Erythroblast (primary cell): ENCODE measurements around the gene KIF5A.

ENCODE experiments used
- GATA1 ChIP-seq: IDR thresholded peaks from 2 replicates; pipeline ENCODE4 v1.6.1; 2011; ENCODE audit warnings: low read depth, mild to moderate bottlenecking, control low read depth, low read length, moderate library complexity
- POLR2A ChIP-seq: IDR thresholded peaks from 2 replicates; pipeline ENCODE4 v1.6.1; 2011; ENCODE audit warnings: mild to moderate bottlenecking, low read length

GRCh38 chr12:57516617-57517153 is 33.2 kb upstream of the KIF5A start:
- TF ChIP-seq POLR2A (peak; percentile 25), GATA1 (no peak)
